Measurements from ENCODE around the gene PRMT9.

PRMT9 gene

DNA sequence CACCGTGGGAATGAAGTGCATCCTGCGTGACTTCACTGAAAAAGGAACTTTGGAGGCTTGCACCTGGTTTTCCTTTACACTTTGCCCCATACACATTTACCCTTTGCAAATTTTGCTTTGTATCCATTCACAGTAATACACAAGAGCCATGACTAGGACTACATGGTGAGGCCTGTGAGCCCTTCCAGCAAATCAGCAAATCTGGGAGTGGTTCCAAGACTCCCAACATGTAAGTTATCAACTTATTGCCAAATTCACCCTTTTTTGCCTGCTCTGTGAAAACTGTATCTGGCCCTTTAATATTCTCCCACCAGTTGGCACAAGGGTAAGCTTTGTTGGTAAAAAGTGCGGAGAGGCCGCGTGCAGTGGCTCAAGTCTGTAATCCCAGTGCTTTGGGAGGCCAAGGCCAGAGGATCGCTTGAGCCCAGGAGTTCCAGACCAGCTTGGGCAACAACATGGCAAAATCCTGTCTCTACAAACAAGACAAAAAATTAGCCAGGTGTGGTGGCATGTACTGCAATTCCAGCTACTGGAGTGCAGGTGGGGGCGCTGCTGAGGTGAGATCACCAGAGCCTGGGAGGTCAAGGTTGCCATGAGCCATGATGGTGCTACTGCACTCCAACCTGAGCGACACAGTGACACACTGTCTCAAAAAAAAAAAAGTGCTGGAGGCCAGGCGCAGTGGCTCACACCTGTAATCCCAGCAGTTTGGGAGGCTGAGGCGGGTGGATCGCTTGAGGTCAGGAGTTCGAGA, 5.0 kb downstream of the PRMT9 start:
- no peak for DNase-seq (ENCODE audit: low read depth, low spot score)

DNA sequence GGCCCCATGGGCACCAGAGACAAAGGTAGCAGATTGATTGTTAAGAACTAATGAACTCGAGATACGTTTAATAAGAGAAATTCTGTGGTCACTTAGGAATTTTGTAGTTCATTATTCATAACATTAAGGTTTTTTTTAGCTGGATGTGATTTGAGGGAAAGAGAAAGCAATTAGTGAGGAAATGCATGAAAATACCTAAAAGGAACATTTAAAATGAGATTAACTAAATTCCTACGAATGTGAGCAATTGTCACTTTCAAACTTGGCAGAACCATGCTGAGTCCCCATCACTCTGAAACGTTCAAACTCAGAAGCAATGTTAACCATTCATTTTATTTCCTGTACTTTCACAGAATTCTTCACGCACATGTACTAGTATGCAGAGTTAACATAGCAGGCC, 5.9 kb downstream of the PRMT9 start:
- DNase-seq (ENCODE audit: low read depth, low spot score), result no peak

DNA sequence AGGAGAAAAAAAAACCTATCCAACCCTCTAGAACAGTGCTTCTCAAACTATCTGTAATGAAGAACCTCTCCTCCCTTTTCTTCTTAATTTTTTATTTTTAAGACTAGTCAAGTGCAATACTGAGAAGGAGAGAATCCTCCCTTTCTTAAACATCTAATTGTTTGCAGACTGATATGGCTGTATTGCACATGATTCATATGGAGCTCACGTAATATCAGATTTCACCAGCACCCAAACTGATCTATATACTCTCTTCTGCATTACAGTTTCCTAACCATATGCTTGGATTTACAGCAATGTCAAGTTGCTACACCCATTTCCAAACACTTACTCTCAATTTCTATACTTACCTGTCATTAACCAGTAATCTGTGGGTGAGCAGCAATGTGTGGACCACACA, 9.5 kb downstream of the PRMT9 start:
- DNase-seq (ENCODE audit: low read depth, low spot score), result no peak

DNA sequence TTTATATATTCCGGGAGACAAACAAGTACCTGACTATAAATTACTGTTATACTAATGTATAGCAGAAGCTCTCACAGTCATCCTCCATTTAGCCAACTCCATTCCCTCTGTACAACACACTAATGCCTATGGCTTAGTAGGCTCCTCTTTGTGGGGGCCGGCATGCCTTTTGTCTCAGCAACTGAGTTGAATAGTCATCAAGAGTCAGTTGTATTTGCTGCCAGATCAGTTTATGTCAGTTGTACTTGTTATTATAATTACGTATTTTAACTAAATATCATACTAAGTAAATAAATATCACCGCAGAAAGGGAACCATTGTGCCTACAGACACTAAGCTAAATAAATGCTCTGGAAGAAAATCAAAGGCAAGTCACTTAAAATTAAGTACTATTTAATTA, 9.9 kb downstream of the PRMT9 start:
- DNase-seq (ENCODE audit: low read depth, low spot score), result no peak

DNA sequence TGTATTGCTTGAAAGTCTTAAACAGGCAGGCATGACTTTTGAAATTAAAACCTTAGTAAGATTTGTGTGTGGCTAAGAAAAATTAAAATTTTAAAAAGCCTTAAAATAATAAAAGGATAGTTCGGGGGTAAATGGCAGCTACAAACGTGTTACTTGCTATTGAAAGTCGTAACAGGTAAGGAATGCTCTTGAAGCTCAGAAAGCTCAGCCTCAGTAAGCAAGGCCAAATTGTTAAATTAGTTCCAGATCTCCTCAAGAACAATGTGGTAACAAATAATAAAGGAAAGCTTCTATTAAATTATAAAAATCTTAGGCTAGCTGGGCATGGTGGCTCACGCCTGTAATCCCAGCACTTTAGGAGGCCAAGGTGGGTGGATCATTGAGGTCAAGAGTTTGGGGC, 25.5 kb downstream of the PRMT9 start:
- no peak for DNase-seq (ENCODE audit: low read depth, low spot score)

DNA sequence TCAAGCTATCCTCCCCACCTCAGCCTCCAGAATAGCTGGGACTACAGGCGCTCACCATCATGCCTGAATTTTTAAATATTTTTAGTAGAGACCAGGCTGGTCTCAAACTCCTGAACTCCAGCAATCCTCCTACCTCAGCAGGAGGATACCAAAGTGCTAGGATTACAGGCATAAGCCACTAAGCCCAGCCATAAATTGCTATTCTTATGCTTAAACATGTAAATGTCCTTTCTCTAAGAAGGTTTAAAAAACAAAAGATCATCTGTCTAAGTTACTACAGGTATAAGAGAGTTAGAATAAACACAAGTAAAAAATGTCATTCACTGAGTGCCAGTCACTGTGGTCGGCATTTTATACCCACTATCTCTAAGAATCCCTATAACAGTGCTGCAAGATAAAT, 28.3 kb downstream of the PRMT9 start:
- DNase-seq (ENCODE audit: low read depth, low spot score), result no peak

DNA sequence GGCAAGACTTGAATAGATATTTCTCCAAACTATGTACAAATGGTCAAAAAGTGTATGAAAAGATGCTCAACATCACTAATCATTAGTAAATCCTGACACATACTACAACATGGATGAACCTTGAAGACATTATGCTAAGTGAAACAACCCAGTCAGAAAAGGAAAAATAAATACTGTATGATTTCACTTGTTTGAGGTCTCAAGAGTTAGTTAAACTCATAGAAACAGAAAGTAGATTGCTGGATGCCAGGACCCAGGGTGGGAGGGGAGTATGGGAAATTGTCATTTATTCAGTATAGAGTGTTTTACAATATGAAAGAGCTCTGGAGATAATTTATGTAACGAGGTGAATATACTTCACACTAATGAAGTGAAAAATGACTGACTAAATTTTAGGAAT, 32.4 kb downstream of the PRMT9 start:
- DNase-seq (ENCODE audit: low read depth, low spot score), result no peak

DNA sequence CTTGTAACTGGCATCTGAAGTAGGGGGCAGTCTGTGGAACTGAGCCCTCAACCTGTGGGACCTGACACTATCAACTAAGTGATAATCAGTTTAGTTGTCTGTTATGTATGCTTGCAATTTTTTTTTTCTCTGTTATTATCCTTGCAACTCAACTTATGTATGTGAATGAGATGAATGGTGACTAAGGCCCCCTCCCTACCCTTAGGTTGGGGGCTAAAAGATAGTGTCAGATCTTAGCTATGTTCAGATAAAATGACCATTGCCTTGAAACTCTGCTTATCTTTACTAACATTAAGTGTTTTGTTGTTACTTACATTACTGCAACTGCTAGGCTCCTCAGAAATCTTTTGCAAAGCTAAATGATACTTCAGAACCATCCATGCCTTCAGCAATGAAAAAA, 35.3 kb downstream of the PRMT9 start:
- no peak for DNase-seq (ENCODE audit: low read depth, low spot score)

DNA sequence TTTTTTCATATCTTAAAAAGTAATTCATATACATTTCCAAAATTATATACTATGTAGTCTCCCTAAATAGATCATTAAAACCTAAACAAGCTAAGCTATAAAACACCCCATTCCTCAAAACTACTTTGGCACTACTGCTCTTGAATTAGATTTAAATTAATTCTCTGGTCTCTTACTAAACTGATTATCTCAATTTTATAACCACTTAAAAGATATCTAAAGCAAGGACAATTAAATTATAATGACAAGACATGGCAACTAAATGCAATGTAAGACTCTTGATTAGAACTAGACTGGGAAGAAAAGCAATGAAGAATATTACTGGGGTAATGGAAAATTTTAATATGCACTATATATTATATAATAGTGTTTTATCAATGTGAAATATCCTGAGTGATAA, 38.9 kb downstream of the PRMT9 start:
- no peak for DNase-seq (ENCODE audit: low read depth, low spot score)

DNA sequence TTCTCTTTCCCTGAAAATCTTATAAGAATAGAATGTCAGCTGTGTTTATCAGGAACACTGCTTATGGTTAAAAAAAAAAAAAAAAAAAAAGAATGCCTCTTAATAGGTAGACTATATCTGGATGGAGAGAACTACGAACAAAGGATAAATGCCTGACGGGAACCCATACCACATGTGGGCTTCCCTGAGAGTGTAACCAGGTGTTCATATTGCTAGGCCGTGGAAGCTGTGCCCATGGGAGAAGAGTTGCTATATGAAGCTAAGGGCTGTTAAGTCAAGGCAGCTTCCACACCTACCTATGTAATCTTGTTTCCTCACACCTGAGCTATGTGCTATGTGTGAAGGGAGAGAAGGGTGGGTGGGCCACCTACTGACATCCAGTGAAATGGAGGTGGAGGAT, 39.5 kb downstream of the PRMT9 start:
- DNase-seq (ENCODE audit: low read depth, low spot score), result no peak

DNA sequence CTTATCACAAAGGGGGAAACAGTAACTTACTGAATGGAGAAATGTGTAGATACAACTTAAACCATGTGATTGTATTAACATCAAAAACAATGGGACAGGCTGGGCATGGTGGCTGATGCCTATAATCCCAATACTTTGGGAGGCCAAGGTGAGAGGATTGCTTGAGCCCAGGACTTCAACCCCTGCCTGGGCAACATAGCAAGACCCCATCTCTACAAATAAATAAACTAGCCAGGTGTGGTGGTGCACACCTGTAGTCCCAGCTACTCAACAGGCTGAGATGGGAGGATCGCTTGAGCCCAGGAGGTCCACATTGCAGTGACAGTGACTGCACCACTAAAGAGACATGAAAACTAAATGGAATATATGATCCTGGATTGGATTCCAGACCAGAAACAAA, 40.3 kb downstream of the PRMT9 start:
- DNase-seq (ENCODE audit: low read depth, low spot score), result no peak

DNA sequence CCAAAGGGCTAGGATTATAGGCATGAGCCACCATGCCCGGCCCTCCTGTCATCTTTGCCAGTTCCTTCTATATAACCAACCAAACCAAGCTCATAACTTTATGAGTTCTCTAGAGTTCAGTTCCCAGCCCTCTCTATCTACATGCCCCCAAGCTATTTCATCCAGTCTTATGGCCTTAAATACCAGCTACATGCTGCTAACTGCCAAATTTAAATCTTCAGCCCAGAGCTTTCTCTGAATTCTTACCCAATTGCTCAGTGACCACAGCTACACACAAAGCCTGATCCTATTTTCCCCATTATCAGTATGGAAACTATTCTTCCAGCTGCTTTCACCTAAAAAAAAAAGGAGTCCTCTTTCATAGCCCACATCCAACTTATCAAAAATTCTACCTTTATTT, 43.6 kb downstream of the PRMT9 start:
- no peak for DNase-seq (ENCODE audit: low read depth, low spot score)

DNA sequence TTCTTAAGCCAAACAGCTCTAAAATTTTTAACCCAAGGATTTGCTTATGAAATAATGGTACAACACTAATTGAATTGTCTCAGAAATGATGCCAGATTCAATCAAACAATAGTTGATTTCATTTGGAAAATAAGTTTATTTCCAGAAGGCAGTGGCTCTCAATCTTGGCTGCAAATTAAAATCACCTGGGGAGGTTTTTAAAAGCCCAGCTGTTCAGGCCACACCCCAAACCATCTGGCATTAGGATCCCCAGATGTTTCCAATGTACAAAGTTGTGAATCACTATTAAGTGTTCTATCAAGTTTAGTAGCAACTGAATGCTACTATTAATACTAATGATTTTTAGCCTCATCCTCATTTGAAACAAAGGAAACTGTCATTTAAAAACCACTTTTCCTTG, 44.6 kb downstream of the PRMT9 start:
- no peak for DNase-seq (ENCODE audit: low read depth, low spot score)

DNA sequence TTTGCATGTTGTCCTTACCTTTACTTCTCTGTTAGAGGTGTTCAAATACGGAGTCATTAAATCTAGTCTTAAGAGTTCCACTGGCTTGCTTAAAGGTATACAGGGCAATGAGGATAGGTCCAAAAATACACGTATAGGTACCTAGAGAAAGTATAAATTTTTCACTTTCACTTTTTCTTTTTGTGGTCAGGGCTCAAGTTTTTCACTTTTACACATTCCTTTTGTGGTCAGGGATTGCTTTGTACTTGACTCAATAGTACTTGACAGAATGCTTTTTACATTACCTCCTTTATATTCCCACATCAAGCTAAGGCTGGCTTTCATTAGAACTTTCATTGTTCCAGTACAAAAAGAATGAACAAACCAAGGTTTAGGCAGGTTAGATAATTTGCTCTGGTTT, 45.0 kb downstream of the PRMT9 start:
- DNase-seq (ENCODE audit: low read depth, low spot score), result no peak

DNA sequence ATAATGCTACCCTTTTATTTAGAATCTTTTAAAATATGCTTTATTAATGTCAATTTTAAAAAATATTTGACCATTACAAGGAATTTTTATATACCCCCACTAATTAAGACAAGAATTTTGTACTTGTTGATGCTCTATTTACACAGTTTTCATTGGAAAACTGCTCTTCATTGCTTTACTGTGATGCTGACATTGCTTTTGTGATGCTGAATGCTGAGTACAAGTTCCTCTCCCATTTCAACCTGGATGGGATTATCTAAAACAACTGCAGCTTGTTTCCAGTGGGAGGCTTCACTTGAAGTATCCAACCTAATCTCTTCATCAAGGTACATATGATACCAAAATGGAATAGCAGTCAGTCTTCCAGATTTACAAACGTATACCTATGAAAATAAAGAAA, 45.6 kb downstream of the PRMT9 start:
- DNase-seq (ENCODE audit: low read depth, low spot score), result no peak

DNA sequence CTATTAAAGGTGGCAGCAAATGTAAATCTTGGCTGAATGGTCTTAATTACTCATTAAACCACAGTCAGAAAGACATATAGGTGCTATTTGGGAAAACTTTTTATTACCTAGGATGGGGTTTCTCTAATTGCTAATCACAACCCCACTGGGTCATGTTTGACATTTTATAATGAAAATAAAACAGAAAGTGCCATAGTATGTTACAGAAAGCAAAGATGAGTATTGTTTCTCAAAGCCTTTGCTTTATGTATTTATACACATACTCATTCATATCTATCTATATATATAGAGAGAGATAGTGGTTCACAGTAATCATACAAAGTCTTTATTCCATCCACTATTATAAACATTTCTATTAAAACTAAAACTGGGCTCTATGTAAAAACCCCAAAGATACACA, 48.6 kb downstream of the PRMT9 start:
- DNase-seq (ENCODE audit: low read depth, low spot score), result no peak

DNA sequence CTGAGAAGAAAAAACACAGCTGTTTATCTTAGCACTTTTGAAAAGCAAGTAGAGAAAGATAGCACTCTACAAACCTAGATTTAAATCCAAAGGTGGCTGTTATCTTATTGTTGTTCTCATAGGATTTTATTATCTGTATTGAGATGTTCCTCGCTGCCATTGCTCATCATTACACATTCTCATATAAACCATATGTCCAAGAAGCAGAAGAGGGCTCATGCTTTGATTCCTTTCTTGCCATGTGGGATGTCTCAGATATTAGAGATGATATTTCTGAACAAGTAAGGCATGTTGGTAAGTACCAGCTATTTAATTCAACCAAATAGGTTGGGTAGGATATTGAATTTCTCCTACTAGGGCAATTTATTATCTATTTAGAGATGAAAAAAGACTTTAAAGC, 50.3 kb downstream of the PRMT9 start:
- no peak for DNase-seq (ENCODE audit: low read depth, low spot score)

DNA sequence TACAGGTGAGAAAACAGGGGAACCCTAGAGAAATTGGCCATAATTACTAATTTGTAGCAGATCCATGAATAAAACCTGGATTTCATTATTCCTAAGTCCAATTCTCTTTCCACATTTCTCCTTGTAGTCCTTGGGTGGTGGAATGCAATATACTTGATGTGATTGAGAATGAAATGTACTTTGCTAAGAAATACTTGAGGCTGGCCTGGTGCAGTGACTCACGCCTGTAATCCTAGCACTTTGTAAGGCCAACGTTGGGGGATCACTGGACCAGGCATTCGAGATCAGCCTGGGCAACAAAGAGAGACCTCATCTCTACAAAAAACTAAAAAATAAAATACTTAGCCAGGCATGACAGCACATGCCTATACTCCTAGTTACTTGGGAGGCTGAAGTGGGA, 50.9 kb downstream of the PRMT9 start:
- no peak for DNase-seq (ENCODE audit: low read depth, low spot score)

DNA sequence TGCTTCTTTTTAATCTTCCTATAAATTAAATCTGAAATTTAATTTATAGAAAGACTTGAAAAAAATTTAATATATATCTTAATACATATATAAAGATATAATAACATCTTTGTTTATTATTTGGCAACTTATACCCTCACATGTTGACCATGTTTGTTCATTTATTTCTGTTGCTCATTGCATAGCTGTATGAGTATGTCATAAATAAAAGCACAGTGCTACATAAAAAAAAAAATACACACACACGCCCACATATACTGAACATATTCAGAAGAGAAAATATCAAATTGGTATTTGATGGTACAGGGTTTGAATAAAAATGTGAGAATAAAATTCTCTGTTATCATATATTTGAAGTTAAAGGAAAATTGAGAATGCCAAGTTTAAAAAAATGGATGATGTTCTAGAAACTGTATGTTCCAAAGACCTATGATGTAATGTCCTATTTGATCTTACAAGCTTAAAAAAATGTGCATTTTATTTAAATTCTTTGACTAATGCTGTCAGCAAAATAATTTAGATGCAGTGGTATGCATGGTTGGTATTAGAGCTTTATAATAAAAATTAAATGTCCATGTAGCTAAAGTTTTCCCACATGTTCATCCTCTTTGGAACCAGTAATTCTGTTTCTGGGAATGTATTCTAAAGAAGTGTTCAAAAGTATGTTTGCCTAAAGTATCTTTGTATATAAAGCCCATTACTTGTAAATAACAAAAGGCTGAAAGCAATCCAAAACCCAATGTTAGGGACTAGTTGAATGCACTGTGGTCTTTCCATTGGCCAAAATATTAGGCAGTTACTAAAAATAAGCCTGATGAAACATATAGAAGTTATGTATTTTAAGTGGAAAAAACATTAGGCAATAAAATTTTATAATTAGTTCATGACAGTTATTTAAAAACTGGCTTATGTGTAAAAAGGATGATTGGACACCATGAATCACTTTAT, 53.9 kb downstream of the PRMT9 start:
- no peak for DNase-seq (ENCODE audit: low read depth, low spot score)

DNA sequence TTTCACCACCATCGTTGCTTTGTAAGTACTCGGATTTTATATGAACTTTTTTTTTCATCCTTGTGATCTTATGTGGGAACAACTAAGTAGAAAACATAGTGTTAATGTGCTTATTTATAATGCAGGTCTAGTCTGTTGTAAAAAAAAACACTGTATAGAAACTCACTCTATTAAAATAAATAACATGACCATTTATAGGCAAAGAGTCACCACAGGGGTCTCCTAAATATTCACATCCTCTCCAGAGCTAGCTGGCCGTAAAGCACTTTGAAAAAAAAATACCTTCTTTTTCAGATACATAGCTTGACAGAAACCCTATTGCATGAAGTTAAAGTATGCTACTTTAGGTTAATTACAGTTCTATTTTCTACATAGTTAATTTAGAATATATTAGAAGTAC, 55.5 kb downstream of the PRMT9 start:
- no peak for DNase-seq (ENCODE audit: low read depth, low spot score)

DNA sequence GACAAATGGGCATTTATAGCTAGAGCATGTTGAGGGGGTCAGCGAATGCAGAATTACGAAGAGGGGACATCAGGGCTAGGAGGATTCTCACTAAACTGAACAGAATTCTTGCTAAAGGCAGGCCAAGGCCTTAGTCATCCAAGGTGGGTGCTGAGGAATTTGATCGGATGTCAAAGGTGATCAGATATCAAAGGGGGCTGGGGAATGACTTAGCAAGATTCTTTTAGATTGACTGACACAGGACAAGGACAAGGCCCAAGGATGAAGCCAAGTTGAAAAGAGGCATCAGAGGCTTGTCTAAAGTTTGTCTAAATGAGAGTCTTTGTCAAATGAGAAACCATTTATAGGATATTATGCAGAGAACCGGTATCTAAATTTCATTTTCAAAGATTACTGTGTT, 57.1 kb downstream of the PRMT9 start:
- no peak for DNase-seq (ENCODE audit: low read depth, low spot score)

DNA sequence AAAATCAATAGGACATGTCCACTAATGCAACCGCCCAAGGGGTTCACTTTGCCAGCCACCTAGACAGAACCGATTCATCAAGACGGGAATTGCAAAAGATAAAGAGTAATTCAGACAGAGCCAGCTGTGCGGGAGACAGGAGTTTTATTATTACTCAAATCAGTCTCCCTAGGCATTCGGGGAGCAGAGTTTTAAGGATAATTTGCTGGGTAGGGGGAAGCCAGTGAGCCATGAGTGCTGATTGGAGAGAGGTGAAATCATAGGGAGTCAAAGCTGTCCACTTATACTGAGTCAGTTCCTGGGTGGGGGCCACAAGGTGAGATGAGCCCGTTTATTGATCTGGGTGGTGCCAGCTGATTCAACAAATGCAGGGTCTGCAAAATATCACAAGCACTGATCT, 58.2 kb downstream of the PRMT9 start:
- DNase-seq (ENCODE audit: low read depth, low spot score), result no peak

DNA sequence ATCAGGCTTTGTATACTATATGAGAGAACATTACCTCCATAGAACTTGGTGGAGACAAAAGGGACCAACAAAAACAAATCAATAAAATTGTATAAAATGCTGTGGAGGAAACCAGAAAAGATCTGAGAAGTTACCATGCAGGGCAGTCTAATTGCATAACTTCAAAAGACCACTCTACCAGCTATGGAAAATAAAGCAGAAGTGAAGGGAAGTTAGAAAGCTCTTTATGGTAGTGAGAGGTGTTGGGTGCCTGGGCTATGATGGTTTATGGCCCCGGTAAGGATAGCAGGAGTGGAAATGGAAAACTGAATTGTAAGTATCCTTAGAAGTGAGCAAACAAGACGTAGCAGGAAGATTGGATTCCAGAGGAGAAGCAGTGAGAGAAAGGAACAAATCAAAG, 63.6 kb downstream of the PRMT9 start:
- DNase-seq (ENCODE audit: low read depth, low spot score), result no peak

Data from brain pericyte (primary cell).